Measurements from ENCODE around the gene DDAH2.

Gene DDAH2

DNA sequence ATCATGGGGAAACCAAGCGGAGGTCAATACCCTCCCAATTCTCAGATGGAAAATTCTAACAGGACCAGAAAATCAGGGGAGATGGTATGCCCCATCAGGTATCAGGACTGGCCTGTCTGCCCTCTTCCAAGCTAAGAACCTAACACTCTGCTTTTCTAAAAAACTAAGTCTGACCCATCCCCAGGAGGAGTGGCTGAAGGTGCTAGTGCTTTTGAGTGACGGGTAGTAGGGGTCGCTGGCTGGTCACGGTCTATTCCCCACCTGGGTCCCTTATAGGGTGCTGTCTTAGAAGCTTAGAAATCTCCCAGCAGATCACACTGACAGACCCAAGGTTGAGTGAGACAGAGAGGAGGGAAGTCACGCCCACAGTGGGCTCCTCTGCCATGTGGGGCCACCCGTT is 35.6 kb downstream of the DDAH2 start (continued):
- TF ChIP-seq ZNF280D (tag by site-specific recombination; IDR thresholded peaks at IDR 0.05): no peak

- Histone ChIP-seq H3K4me1 (ENCODE audit: control insufficient read depth, insufficient read depth, low read length) (no peaks in the 10 kb centered on the region), H3K36me3 (ENCODE audit: control insufficient read depth in 2 of 2, insufficient read depth in 1 of 2, low read length in 2 of 2) (peaks cover 0 to 73% of the 10 kb centered on the region in 2 experiments; a peak in 2 of 3 replicates), H3K9me3 (ENCODE audit: control insufficient read depth, insufficient read depth, low read depth, low read length) (no peaks in the 10 kb centered on the region), H3K27ac (ENCODE audit: extremely low read depth, low read depth, low read length) (no peak overlapping the region), H3K4me3 (ENCODE audit: low read depth, low read length) (no peak overlapping the region)
- TF ChIP-seq OSR2 (tag by site-specific recombination; IDR thresholded peaks at IDR 0.05): no peak
- no peak for TF ChIP-seq BCL11A (tag by site-specific recombination; IDR thresholded peaks at IDR 0.05; ENCODE audit: low read depth)
- TF ChIP-seq, protein P1, sequence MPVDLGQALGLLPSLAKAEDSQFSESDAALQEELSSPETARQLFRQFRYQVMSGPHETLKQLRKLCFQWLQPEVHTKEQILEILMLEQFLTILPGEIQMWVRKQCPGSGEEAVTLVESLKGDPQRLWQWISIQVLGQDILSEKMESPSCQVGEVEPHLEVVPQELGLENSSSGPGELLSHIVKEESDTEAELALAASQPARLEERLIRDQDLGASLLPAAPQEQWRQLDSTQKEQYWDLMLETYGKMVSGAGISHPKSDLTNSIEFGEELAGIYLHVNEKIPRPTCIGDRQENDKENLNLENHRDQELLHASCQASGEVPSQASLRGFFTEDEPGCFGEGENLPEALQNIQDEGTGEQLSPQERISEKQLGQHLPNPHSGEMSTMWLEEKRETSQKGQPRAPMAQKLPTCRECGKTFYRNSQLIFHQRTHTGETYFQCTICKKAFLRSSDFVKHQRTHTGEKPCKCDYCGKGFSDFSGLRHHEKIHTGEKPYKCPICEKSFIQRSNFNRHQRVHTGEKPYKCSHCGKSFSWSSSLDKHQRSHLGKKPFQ (tag by site-specific recombination; IDR thresholded peaks at IDR 0.05): no peak
- no peak for TF ChIP-seq ZNF155 (tag by site-specific recombination; IDR thresholded peaks at IDR 0.05)
- TF ChIP-seq BCL11B (tag by site-specific recombination; IDR thresholded peaks at IDR 0.05; ENCODE audit: low read depth): no peak
- no peak for TF ChIP-seq ZNF23 (tag by site-specific recombination; IDR thresholded peaks at IDR 0.05; ENCODE audit: borderline replicate concordance)
- TF ChIP-seq ZNF645 (tag by site-specific recombination; IDR thresholded peaks at IDR 0.05): no peak
- TF ChIP-seq ZNF341 (tag by site-specific recombination; IDR thresholded peaks at IDR 0.05; ENCODE audit: low read depth): no peak
- TF ChIP-seq ZNF19 (tag by site-specific recombination; IDR thresholded peaks at IDR 0.05; ENCODE audit: low read depth): no peak
- no peak for TF ChIP-seq ZNF626 (tag by site-specific recombination; IDR thresholded peaks at IDR 0.05)
- TF ChIP-seq, protein P2, sequence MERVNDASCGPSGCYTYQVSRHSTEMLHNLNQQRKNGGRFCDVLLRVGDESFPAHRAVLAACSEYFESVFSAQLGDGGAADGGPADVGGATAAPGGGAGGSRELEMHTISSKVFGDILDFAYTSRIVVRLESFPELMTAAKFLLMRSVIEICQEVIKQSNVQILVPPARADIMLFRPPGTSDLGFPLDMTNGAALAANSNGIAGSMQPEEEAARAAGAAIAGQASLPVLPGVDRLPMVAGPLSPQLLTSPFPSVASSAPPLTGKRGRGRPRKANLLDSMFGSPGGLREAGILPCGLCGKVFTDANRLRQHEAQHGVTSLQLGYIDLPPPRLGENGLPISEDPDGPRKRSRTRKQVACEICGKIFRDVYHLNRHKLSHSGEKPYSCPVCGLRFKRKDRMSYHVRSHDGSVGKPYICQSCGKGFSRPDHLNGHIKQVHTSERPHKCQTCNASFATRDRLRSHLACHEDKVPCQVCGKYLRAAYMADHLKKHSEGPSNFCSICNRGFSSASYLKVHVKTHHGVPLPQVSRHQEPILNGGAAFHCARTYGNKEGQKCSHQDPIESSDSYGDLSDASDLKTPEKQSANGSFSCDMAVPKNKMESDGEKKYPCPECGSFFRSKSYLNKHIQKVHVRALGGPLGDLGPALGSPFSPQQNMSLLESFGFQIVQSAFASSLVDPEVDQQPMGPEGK (tag by site-specific recombination; IDR thresholded peaks at IDR 0.05): no peak
- no peak for TF ChIP-seq ZSCAN4 (tag by site-specific recombination; IDR thresholded peaks at IDR 0.05)
- TF ChIP-seq ZNF2 (tag by site-specific recombination; IDR thresholded peaks at IDR 0.05): no peak
- TF ChIP-seq GLIS2 (tag by site-specific recombination; IDR thresholded peaks at IDR 0.05): no peak
- TF ChIP-seq ZNF292 (tag by site-specific recombination; IDR thresholded peaks at IDR 0.05; ENCODE audit: borderline replicate concordance, low read depth): no peak
- TF ChIP-seq, protein P3, sequence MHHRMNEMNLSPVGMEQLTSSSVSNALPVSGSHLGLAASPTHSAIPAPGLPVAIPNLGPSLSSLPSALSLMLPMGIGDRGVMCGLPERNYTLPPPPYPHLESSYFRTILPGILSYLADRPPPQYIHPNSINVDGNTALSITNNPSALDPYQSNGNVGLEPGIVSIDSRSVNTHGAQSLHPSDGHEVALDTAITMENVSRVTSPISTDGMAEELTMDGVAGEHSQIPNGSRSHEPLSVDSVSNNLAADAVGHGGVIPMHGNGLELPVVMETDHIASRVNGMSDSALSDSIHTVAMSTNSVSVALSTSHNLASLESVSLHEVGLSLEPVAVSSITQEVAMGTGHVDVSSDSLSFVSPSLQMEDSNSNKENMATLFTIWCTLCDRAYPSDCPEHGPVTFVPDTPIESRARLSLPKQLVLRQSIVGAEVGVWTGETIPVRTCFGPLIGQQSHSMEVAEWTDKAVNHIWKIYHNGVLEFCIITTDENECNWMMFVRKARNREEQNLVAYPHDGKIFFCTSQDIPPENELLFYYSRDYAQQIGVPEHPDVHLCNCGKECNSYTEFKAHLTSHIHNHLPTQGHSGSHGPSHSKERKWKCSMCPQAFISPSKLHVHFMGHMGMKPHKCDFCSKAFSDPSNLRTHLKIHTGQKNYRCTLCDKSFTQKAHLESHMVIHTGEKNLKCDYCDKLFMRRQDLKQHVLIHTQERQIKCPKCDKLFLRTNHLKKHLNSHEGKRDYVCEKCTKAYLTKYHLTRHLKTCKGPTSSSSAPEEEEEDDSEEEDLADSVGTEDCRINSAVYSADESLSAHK (tag by site-specific recombination; IDR thresholded peaks at IDR 0.05): no peak
- TF ChIP-seq ZNF394 (tag by site-specific recombination; IDR thresholded peaks at IDR 0.05; ENCODE audit: borderline replicate concordance): no peak
- no peak for TF ChIP-seq MZF1 (tag by site-specific recombination; IDR thresholded peaks at IDR 0.05; ENCODE audit: borderline replicate concordance)
- no peak for TF ChIP-seq ZSCAN16 (tag by site-specific recombination; IDR thresholded peaks at IDR 0.05)
- CTCF ChIA-PET: interaction anchor here (0.6 to 4.6 kb wide), 4 partner anchors 9 to 94 kb away, joined by 3 to 24 read pairs (median 6); partner anchors contain the start of gene LY6G5C
- POLR2A ChIA-PET: interaction anchor here (1.0 to 4.0 kb wide), 5 partner anchors 10 to 142 kb away, joined by 3 to 30 read pairs (median 6); partner anchors contain the start of genes ABHD16A and HSPA1B
These were observed 36.2 kb downstream of the DDAH2 start for GRCh38 chr6:31692886-31693285.

All from HEK293 (cell line).